ENCODE data around the gene CNTNAP2. TPM values are rescaled to one million over a fixed set of nuclear protein-coding genes. Genes with fewer than 3 reads are reported as not detected.
"Not testable (repeated sequence)": the region's sequence is repeated elsewhere in the genome, so short reads cannot be mapped to it uniquely, and the experiment has no call there.

CNTNAP2 gene
- total and polyA plus RNA-seq, 4 donors, result 0.14 to 2.3 (median 1.1) TPM

- Histone ChIP-seq H3K4me3 (ENCODE audit: low read depth in 1 of 3, low read length in 3 of 3) (no peak overlapping the region), H3K9ac (ENCODE audit: low read depth in 1 of 2, low read length in 2 of 2) (no peak overlapping the region), H3K27me3 (ENCODE audit: control insufficient read depth in 4 of 4, insufficient read depth in 4 of 4, low read length in 3 of 4) (no peaks in the 10 kb centered on the region), H3K27ac (ENCODE audit: low read depth in 1 of 2, low read length in 2 of 2) (no peak overlapping the region), H3K36me3 (ENCODE audit: control insufficient read depth in 4 of 4, insufficient read depth in 3 of 4, low read depth in 1 of 4, low read length in 3 of 4) (no peaks in the 10 kb centered on the region), H3K9me3 (ENCODE audit: control insufficient read depth in 4 of 4, low read length in 3 of 4) (peaks cover 0 to 1% (median 0%) of the 10 kb centered on the region in 4 donors), H3K4me1 (ENCODE audit: control insufficient read depth in 4 of 4, insufficient read depth in 4 of 4, low read length in 3 of 4) (no peaks in the 10 kb centered on the region)
- TF ChIP-seq EGR1 (IDR thresholded peaks at IDR 0.05; ENCODE audit: low read depth in 2 of 2) (no peak), RXRA (IDR thresholded peaks at IDR 0.05) (no peak), TAF1 (conservative IDR thresholded peaks at IDR 0.05) (no peak), HNF4A (conservative IDR thresholded peaks at IDR 0.05) (no peak), GABPA (IDR thresholded peaks at IDR 0.05 in 1 of 2, conservative IDR thresholded peaks at IDR 0.05 in 1 of 2) (no peak), ATF3 (IDR thresholded peaks at IDR 0.05) (no peak), NR2F2 (IDR thresholded peaks at IDR 0.05) (no peak), CTCF (IDR thresholded peaks at IDR 0.05; ENCODE audit: low read depth, low read length, missing input control) (no peak), RAD21 (IDR thresholded peaks at IDR 0.05) (no peak), FOXA2 (IDR thresholded peaks at IDR 0.05) (no peak)
- 59% methylated on average over 4 of the region's 4 CpGs for WGBS
- no peak for DNase-seq (ENCODE audit: low spot score)
These were observed 1606.9 kb downstream of the CNTNAP2 start for GRCh38 chr7:147723536-147723935.

GRCh38 chr7:147731311-147731710 lies 1614.7 kb downstream of the CNTNAP2 start:
- Histone ChIP-seq H3K27ac (ENCODE audit: low read depth in 1 of 2, low read length in 2 of 2) (no peak overlapping the region), H3K36me3 (ENCODE audit: control insufficient read depth in 4 of 4, insufficient read depth in 3 of 4, low read depth in 1 of 4, low read length in 3 of 4) (no peaks in the 10 kb centered on the region), H3K9me3 (ENCODE audit: control insufficient read depth in 4 of 4, low read length in 3 of 4) (no peaks in the 10 kb centered on the region), H3K4me1 (ENCODE audit: control insufficient read depth in 4 of 4, insufficient read depth in 4 of 4, low read length in 3 of 4) (no peaks in the 10 kb centered on the region), H3K9ac (ENCODE audit: low read depth in 1 of 2, low read length in 2 of 2) (no peak overlapping the region), H3K27me3 (ENCODE audit: control insufficient read depth in 4 of 4, insufficient read depth in 4 of 4, low read length in 3 of 4) (no peaks in the 10 kb centered on the region), H3K4me3 (ENCODE audit: low read depth in 1 of 3, low read length in 3 of 3) (no peak overlapping the region)
- TF ChIP-seq ATF3 (IDR thresholded peaks at IDR 0.05), result no peak
- TF ChIP-seq YY1 (IDR thresholded peaks at IDR 0.05), result no peak
- TF ChIP-seq HNF4A (conservative IDR thresholded peaks at IDR 0.05), result no peak
- TF ChIP-seq FOXA1 (IDR thresholded peaks at IDR 0.05), result no peak
- no peak for TF ChIP-seq JUND (IDR thresholded peaks at IDR 0.05)
- TF ChIP-seq TAF1 (conservative IDR thresholded peaks at IDR 0.05), result no peak
- no peak for TF ChIP-seq REST (IDR thresholded peaks at IDR 0.05)
- no peak for TF ChIP-seq RAD21 (IDR thresholded peaks at IDR 0.05)
- no peak for TF ChIP-seq GABPA (IDR thresholded peaks at IDR 0.05 in 1 of 2, conservative IDR thresholded peaks at IDR 0.05 in 1 of 2)
- TF ChIP-seq ZBTB33 (IDR thresholded peaks at IDR 0.05), result no peak
- TF ChIP-seq FOXA2 (IDR thresholded peaks at IDR 0.05), result no peak
- TF ChIP-seq MAX (IDR thresholded peaks at IDR 0.05), result no peak
- TF ChIP-seq RXRA (IDR thresholded peaks at IDR 0.05), result no peak
- TF ChIP-seq HNF4G (IDR thresholded peaks at IDR 0.05), result no peak
- TF ChIP-seq EGR1 (IDR thresholded peaks at IDR 0.05; ENCODE audit: low read depth in 2 of 2), result no peak
- no peak for DNase-seq (ENCODE audit: low spot score)
- 52% methylated on average over 2 of the region's 2 CpGs for WGBS

- not testable (repeated sequence) for H3K4me1 ChIP-seq (ENCODE audit: control insufficient read depth in 4 of 4, insufficient read depth in 4 of 4, low read length in 3 of 4); H3K9me3 ChIP-seq (ENCODE audit: control insufficient read depth in 4 of 4, low read length in 3 of 4); H3K36me3 ChIP-seq (ENCODE audit: control insufficient read depth in 4 of 4, insufficient read depth in 3 of 4, low read depth in 1 of 4, low read length in 3 of 4); H3K9ac ChIP-seq (ENCODE audit: low read depth in 1 of 2, low read length in 2 of 2); DNase-seq (ENCODE audit: low spot score); H3K4me3 ChIP-seq (ENCODE audit: low read depth in 1 of 3, low read length in 3 of 3); H3K27ac ChIP-seq (ENCODE audit: low read depth in 1 of 2, low read length in 2 of 2); H3K27me3 ChIP-seq (ENCODE audit: control insufficient read depth in 4 of 4, insufficient read depth in 4 of 4, low read length in 3 of 4)
- WGBS, result 88% methylated on average over 18 of the region's 18 CpGs
These were observed 1621.1 kb downstream of the CNTNAP2 start for GRCh38 chr7:147737559-147738214.
